ENCODE data around the gene LEFTY1. TPM values are rescaled to one million over a fixed set of nuclear protein-coding genes. Genes with fewer than 3 reads are reported as not detected.
"Not testable (repeated sequence)": the region's sequence is repeated elsewhere in the genome, so short reads cannot be mapped to it uniquely, and the experiment has no call there.

LEFTY1 gene
- total and polyA plus RNA-seq, 9 of the 15 experiments (the other 6 are each of a cell fraction or from before 2014, with no cell fraction given): 0.07 to 0.24 (median 0.17) TPM; not detected in 5

DNA sequence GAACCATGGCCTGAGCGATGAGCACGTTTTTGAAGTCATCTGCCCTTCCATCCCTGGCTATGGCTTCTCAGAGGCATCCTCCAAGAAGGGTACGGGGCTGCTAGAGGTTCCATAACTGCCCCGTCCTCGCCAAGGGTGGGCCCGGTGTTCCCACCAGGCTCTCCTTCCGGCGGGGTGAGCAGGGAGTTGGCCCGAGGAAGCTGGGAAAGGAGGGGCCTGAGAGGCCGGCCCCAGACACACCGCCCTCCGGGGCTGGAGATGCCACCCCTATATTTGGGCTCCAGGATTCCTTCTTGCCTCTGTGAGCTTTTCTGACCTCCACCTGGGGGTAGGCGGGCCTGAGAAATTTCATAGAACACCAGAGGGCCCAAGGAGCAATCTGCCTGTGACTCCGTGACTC lies 50.2 kb downstream of the LEFTY1 start (continued):
- TF ChIP-seq ZFP30 (CRISPR knock-in tag; IDR thresholded peaks at IDR 0.05; ENCODE audit: borderline replicate concordance) (no peak), PTTG1 (tag; IDR thresholded peaks at IDR 0.05; ENCODE audit: low read depth) (no peak)

DNA sequence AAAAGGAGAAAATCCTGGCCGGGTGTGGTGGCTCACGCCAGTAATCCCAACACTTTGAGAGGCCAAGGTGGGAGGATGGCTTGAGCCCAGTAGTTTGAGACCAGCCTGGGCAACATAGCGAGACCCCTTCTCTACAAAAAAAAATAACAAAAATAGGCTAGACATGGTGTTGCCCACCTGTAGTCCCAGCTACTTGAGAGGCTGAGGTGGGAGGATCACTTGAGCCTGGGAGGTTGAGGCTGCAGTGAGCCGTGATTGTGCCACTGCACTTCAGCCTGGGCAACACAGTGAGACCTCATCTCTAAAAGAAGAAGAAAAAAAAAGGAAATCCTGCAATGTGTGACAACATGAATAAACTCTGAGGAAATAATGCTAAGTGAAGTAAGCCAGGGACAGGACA lies 52.6 kb downstream of the LEFTY1 start:
- DNase-seq (ENCODE audit: extremely low read depth in 1 of 4, low spot score in 3 of 4); H3K4me1 ChIP-seq (replicated peaks in 1 of 2; ENCODE audit: control insufficient read depth in 2 of 2, insufficient read depth in 2 of 2, low read length in 2 of 2); H3K79me2 ChIP-seq (ENCODE audit: control insufficient read depth, insufficient read depth, low read length); CTCF ChIA-PET (ENCODE audit: low intra/inter-chr PET ratio); H4K20me1 ChIP-seq (replicated peaks; ENCODE audit: control insufficient read depth, insufficient read depth, low read length); H3K9me1 ChIP-seq (ENCODE audit: control insufficient read depth, insufficient read depth, low read length); FAIRE-seq; H2AFZ ChIP-seq (ENCODE audit: low read depth, low read length); H3K27me3 ChIP-seq (ENCODE audit: control insufficient read depth in 2 of 2, insufficient read depth in 2 of 2, low read length in 2 of 2); H3K36me3 ChIP-seq (ENCODE audit: control insufficient read depth, insufficient read depth, low read length); intact Hi-C loops (cut with micrococcal nuclease); H3K9ac ChIP-seq (ENCODE audit: insufficient read depth in 1 of 2, low read depth in 2 of 2, low read length in 2 of 2); H3K9me3 ChIP-seq (replicated peaks; ENCODE audit: control insufficient read depth, insufficient read depth, low read depth, low read length); ATAC-seq; BruUV-seq (replicated peaks); H3K4me3 ChIP-seq; in situ Hi-C loops (cut with MboI); H3K4me2 ChIP-seq (ENCODE audit: insufficient read depth, low read length); H3K27ac ChIP-seq (ENCODE audit: extremely low read depth, low read depth, low read length): not testable (repeated sequence)
- POLR2A ChIA-PET: interaction anchor here (1.1 kb wide), 1 partner anchor 23 kb away, joined by 3 read pairs; no protein-coding TSS in a partner anchor
- 63% methylated on average over 4 of the region's 4 CpGs for WGBS (ENCODE audit: insufficient coverage, low coverage, missing lambda C conversion rate)

Small RNA genes within 50 kb of the gene (microRNA-seq; reads per million reads assigned to microRNA genes)
- gene MIR6741 (ENCODE audit: borderline microRNAs expressed): 0.91 reads per million, percentile 4 among the genes with 10 or more reads in this experiment

Small RNA genes within 50 kb of the gene (small RNA-seq; reads per million reads assigned to genes)
- not detected for gene AL117348.1

Other genes starting within 250 kb of the LEFTY1 start
Only the 7 nearest of the 8 such genes appear.
- gene SRP9, start 111.3 kb downstream of the LEFTY1 start, total RNA-seq (2014; rRNA removed): 272 and 273 TPM in 2 replicates
- gene SRP9, start 111.3 kb downstream of the LEFTY1 start, total RNA-seq (2014; rRNA removed; fragmentation: Illumina TruSeq; extraction: Trizol): 690 and 726 TPM in 2 replicates
- gene SRP9, start 111.3 kb downstream of the LEFTY1 start, total RNA-seq (2015; rRNA removed; fragmentation: Illumina TruSeq; extraction: Trizol): 537 and 597 TPM in 2 replicates
- gene SRP9, start 111.3 kb downstream of the LEFTY1 start, total RNA-seq (2021): 434 and 437 TPM in 2 replicates
- gene SRP9, start 111.3 kb downstream of the LEFTY1 start, polyA plus RNA-seq (2011; rRNA removed): 836 and 1,016 TPM in 2 replicates
- 557 and 668 TPM in 2 replicates for gene SRP9, start 111.3 kb downstream of the LEFTY1 start, polyA plus RNA-seq (2014; fragmentation: Illumina TruSeq; extraction: Trizol)
- gene SRP9, start 111.3 kb downstream of the LEFTY1 start, polyA plus RNA-seq (2014; fragmentation: Nextera tagmentation; extraction: Ambion mirVana): 1,000 to 10,000 TPM; 1,645 to 1,892 TPM
- gene SRP9, start 111.3 kb downstream of the LEFTY1 start, polyA plus RNA-seq (2014; rRNA removed): 502 and 509 TPM in 2 replicates
- 8.0 and 11.6 TPM in 2 replicates for gene EPHX1, start 79.0 kb downstream of the LEFTY1 start, total RNA-seq (2014; rRNA removed)
- gene EPHX1, start 79.0 kb downstream of the LEFTY1 start, total RNA-seq (2014; rRNA removed; fragmentation: Illumina TruSeq; extraction: Trizol): 4.7 and 5.1 TPM in 2 replicates
- 6.7 and 7.6 TPM in 2 replicates for gene EPHX1, start 79.0 kb downstream of the LEFTY1 start, total RNA-seq (2015; rRNA removed; fragmentation: Illumina TruSeq; extraction: Trizol)
- 18.5 and 21.1 TPM in 2 replicates for gene EPHX1, start 79.0 kb downstream of the LEFTY1 start, total RNA-seq (2021)
- 4.0 and 11.2 TPM in 2 replicates for gene EPHX1, start 79.0 kb downstream of the LEFTY1 start, polyA plus RNA-seq (2011; rRNA removed)
- gene EPHX1, start 79.0 kb downstream of the LEFTY1 start, polyA plus RNA-seq (2014; fragmentation: Illumina TruSeq; extraction: Trizol): 21.9 and 27.0 TPM in 2 replicates
- gene EPHX1, start 79.0 kb downstream of the LEFTY1 start, polyA plus RNA-seq (2014; fragmentation: Nextera tagmentation; extraction: Ambion mirVana): under 1 TPM; 0.21 to 0.48 TPM
- 7.5 and 8.8 TPM in 2 replicates for gene EPHX1, start 79.0 kb downstream of the LEFTY1 start, polyA plus RNA-seq (2014; rRNA removed)
- 17.5 and 21.2 TPM in 2 replicates for gene TMEM63A, start 6.8 kb downstream of the LEFTY1 start, total RNA-seq (2014; rRNA removed)
- 17.2 and 17.6 TPM in 2 replicates for gene TMEM63A, start 6.8 kb downstream of the LEFTY1 start, total RNA-seq (2014; rRNA removed; fragmentation: Illumina TruSeq; extraction: Trizol)
- 16.2 and 17.5 TPM in 2 replicates for gene TMEM63A, start 6.8 kb downstream of the LEFTY1 start, total RNA-seq (2015; rRNA removed; fragmentation: Illumina TruSeq; extraction: Trizol)
- gene TMEM63A, start 6.8 kb downstream of the LEFTY1 start, total RNA-seq (2021): 48.5 and 54.6 TPM in 2 replicates
- 39.2 and 70.5 TPM in 2 replicates for gene TMEM63A, start 6.8 kb downstream of the LEFTY1 start, polyA plus RNA-seq (2011; rRNA removed)
- gene TMEM63A, start 6.8 kb downstream of the LEFTY1 start, polyA plus RNA-seq (2014; fragmentation: Illumina TruSeq; extraction: Trizol): 37.7 and 39.0 TPM in 2 replicates
- 1 to 10 TPM; 2.0 to 2.8 TPM for gene TMEM63A, start 6.8 kb downstream of the LEFTY1 start, polyA plus RNA-seq (2014; fragmentation: Nextera tagmentation; extraction: Ambion mirVana)
- 30.5 and 32.4 TPM in 2 replicates for gene TMEM63A, start 6.8 kb downstream of the LEFTY1 start, polyA plus RNA-seq (2014; rRNA removed)
- gene PYCR2, start 35.1 kb upstream of the LEFTY1 start, total RNA-seq (2014; rRNA removed): 162 and 176 TPM in 2 replicates
- gene PYCR2, start 35.1 kb upstream of the LEFTY1 start, total RNA-seq (2014; rRNA removed; fragmentation: Illumina TruSeq; extraction: Trizol): 75.2 and 76.7 TPM in 2 replicates
- 79.2 and 83.5 TPM in 2 replicates for gene PYCR2, start 35.1 kb upstream of the LEFTY1 start, total RNA-seq (2015; rRNA removed; fragmentation: Illumina TruSeq; extraction: Trizol)
- 200 and 219 TPM in 2 replicates for gene PYCR2, start 35.1 kb upstream of the LEFTY1 start, total RNA-seq (2021)
- 127 and 246 TPM in 2 replicates for gene PYCR2, start 35.1 kb upstream of the LEFTY1 start, polyA plus RNA-seq (2011; rRNA removed)
- gene PYCR2, start 35.1 kb upstream of the LEFTY1 start, polyA plus RNA-seq (2014; fragmentation: Illumina TruSeq; extraction: Trizol): 154 and 187 TPM in 2 replicates
- 1 to 10 TPM; 5.5 to 7.9 TPM for gene PYCR2, start 35.1 kb upstream of the LEFTY1 start, polyA plus RNA-seq (2014; fragmentation: Nextera tagmentation; extraction: Ambion mirVana)
- gene PYCR2, start 35.1 kb upstream of the LEFTY1 start, polyA plus RNA-seq (2014; rRNA removed): 195 and 208 TPM in 2 replicates
- gene LEFTY2, start 52.1 kb upstream of the LEFTY1 start, total RNA-seq (2014; rRNA removed): 0.08 and 0.14 TPM in 2 replicates
- gene LEFTY2, start 52.1 kb upstream of the LEFTY1 start, total RNA-seq (2014; rRNA removed; fragmentation: Illumina TruSeq; extraction: Trizol): not detected in 2 replicates
- not detected in 2 replicates for gene LEFTY2, start 52.1 kb upstream of the LEFTY1 start, total RNA-seq (2015; rRNA removed; fragmentation: Illumina TruSeq; extraction: Trizol)
- gene LEFTY2, start 52.1 kb upstream of the LEFTY1 start, total RNA-seq (2021): not detected in 2 replicates
- 0.04 and 0.07 TPM in 2 replicates for gene LEFTY2, start 52.1 kb upstream of the LEFTY1 start, polyA plus RNA-seq (2011; rRNA removed)
- gene LEFTY2, start 52.1 kb upstream of the LEFTY1 start, polyA plus RNA-seq (2014; fragmentation: Illumina TruSeq; extraction: Trizol): not detected in 2 replicates
- gene LEFTY2, start 52.1 kb upstream of the LEFTY1 start, polyA plus RNA-seq (2014; fragmentation: Nextera tagmentation; extraction: Ambion mirVana): not detected
- gene LEFTY2, start 52.1 kb upstream of the LEFTY1 start, polyA plus RNA-seq (2014; rRNA removed): 0.78 TPM in 1 of 2 replicates, not detected in the other
- gene SDE2, start 110.2 kb upstream of the LEFTY1 start, total RNA-seq (2014; rRNA removed): 44.9 and 46.0 TPM in 2 replicates
- 62.3 and 72.5 TPM in 2 replicates for gene SDE2, start 110.2 kb upstream of the LEFTY1 start, total RNA-seq (2014; rRNA removed; fragmentation: Illumina TruSeq; extraction: Trizol)
- gene SDE2, start 110.2 kb upstream of the LEFTY1 start, total RNA-seq (2015; rRNA removed; fragmentation: Illumina TruSeq; extraction: Trizol): 42.7 and 43.0 TPM in 2 replicates
- gene SDE2, start 110.2 kb upstream of the LEFTY1 start, total RNA-seq (2021): 45.3 and 50.5 TPM in 2 replicates
- 35.6 and 49.1 TPM in 2 replicates for gene SDE2, start 110.2 kb upstream of the LEFTY1 start, polyA plus RNA-seq (2011; rRNA removed)
- 35.7 and 39.9 TPM in 2 replicates for gene SDE2, start 110.2 kb upstream of the LEFTY1 start, polyA plus RNA-seq (2014; fragmentation: Illumina TruSeq; extraction: Trizol)
- gene SDE2, start 110.2 kb upstream of the LEFTY1 start, polyA plus RNA-seq (2014; fragmentation: Nextera tagmentation; extraction: Ambion mirVana): 10 to 100 TPM; 14.3 to 19.3 TPM
- 44.6 and 46.1 TPM in 2 replicates for gene SDE2, start 110.2 kb upstream of the LEFTY1 start, polyA plus RNA-seq (2014; rRNA removed)
- 412 and 510 TPM in 2 replicates for gene H3-3A, start 173.6 kb upstream of the LEFTY1 start, total RNA-seq (2014; rRNA removed)
- 517 and 565 TPM in 2 replicates for gene H3-3A, start 173.6 kb upstream of the LEFTY1 start, total RNA-seq (2014; rRNA removed; fragmentation: Illumina TruSeq; extraction: Trizol)
- gene H3-3A, start 173.6 kb upstream of the LEFTY1 start, total RNA-seq (2015; rRNA removed; fragmentation: Illumina TruSeq; extraction: Trizol): 394 and 426 TPM in 2 replicates
- gene H3-3A, start 173.6 kb upstream of the LEFTY1 start, total RNA-seq (2021): 808 and 835 TPM in 2 replicates
- gene H3-3A, start 173.6 kb upstream of the LEFTY1 start, polyA plus RNA-seq (2011; rRNA removed): 812 and 877 TPM in 2 replicates
- 758 and 923 TPM in 2 replicates for gene H3-3A, start 173.6 kb upstream of the LEFTY1 start, polyA plus RNA-seq (2014; fragmentation: Illumina TruSeq; extraction: Trizol)
- gene H3-3A, start 173.6 kb upstream of the LEFTY1 start, polyA plus RNA-seq (2014; fragmentation: Nextera tagmentation; extraction: Ambion mirVana): 100 to 1,000 TPM; 543 to 591 TPM
- gene H3-3A, start 173.6 kb upstream of the LEFTY1 start, polyA plus RNA-seq (2014; rRNA removed): 975 and 1,083 TPM in 2 replicates

All from K562 (cell line).